SK-N-MC (cell line): Measurements from ENCODE around the gene CTNNBIP1.

ENCODE experiments used
- DNase-seq: peaks from one replicate; pipeline ENCODE4 v3.0.0-alpha.2; 2011; ENCODE audit warnings: low read depth, low spot score
- H3K27ac ChIP-seq: fragments of 200-600 bp; sonication (generic); 2 replicates; pipeline ENCODE4 v1.5.1; 2016; ENCODE audit warnings: mixed run types
- H3K36me3 ChIP-seq: fragments of 200-600 bp; sonication (generic); 2 replicates; pipeline ENCODE4 v1.6.1; 2017; ENCODE audit warnings: antibody characterized with exemption, low read length, mixed read lengths; ENCODE audit not compliant: insufficient read depth
- H3K4me3 ChIP-seq: fragments of 200-600 bp; sonication (generic); 2 replicates; pipeline ENCODE4 v1.5.1; 2016
- H3K9ac ChIP-seq: fragments of 200-600 bp; sonication (generic); 2 replicates; pipeline ENCODE4 v1.8.0; 2017; ENCODE audit warnings: mixed run types, mixed read lengths; ENCODE audit not compliant: insufficient read length
- H3K9me3 ChIP-seq: fragments of 200-600 bp; sonication (generic); 2 replicates; pipeline ENCODE4 v1.6.1; 2017; ENCODE audit warnings: low read depth, mild to moderate bottlenecking, antibody characterized with exemption, low read length, moderate library complexity, mixed read lengths
- EZH2 ChIP-seq: fragments of 200-600 bp; sonication (generic); IDR thresholded peaks from one replicate; pipeline ENCODE4 v1.6.1; 2017; ENCODE audit warnings: antibody characterized with exemption
- FOXP2 ChIP-seq: optimal IDR thresholded peaks from 2 replicates; pipeline ENCODE3; 2011; ENCODE audit warnings: mild to moderate bottlenecking, moderate library complexity; ENCODE audit not compliant: insufficient read depth; ENCODE audit errors: extremely low read length, control extremely low read depth
- POLR2AphosphoS5 ChIP-seq: IDR thresholded peaks from 2 replicates; pipeline ENCODE4 v1.6.1; 2012; ENCODE audit warnings: mild to moderate bottlenecking, low read depth, low read length, borderline replicate concordance

The CTNNBIP1 gene

DNA sequence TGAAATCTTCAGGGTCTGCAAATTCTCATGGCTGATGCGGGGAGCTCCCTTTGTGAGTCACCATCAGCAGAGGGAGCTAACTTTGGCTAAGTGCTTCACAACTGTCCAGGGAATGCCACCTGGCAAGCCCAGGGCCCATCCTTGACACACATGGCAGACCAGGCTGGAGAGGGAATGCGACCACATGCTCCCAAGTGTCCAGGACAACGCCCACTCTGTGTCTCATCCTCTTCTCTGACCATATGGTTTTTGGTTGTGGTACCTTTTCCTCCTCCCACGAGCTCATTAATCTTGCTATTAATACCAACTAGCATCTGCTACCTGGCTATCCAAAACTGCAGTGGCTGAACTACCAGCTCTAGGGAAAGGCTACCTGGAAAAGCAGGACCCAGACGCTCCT, 49.2 kb downstream of the CTNNBIP1 start:
- Histone ChIP-seq H3K36me3 (no peaks in the 10 kb centered on the region), H3K27ac (no peak overlapping the region), H3K4me3 (no peak overlapping the region), H3K9ac (no peak overlapping the region), H3K9me3 (no peaks in the 10 kb centered on the region)
- TF ChIP-seq FOXP2 (no peak), EZH2 (no peak), POLR2AphosphoS5 (no peak)
- no peak for DNase-seq

DNA sequence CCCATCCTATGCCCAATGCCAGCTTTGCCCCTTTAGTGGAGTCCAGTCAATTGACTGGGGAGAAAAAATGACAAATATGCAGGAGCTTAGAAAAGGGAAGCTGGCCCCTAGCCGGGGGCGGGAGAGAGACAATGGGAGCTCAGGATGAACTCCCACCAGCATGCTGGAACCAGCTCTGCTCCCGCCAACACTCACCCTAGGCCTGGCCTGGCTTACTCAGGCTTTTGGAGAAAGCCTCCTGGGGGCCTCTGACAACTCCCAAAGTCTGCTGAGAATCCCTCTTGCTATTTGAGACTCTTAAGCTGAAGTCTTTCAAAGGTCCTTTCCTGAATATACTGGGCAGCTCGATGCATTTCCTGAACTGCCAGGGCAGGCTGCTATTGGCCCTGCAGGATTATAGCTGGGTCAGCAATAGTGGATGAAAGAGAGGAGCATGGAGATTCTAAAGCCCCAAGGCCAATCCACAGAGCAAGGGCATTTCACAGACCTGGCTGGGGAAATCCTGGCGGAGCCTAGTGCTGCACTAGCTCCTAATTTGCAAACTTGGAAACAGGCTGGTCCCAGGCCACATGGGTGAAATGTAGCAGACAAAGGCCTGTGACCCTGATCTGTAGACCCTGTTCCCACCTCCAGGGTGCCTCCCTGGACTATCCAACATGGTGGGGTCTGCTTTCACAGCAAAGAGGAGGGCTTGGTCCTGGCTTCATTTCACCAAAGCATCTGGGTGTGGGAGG, 50.6 kb downstream of the CTNNBIP1 start:
- TF ChIP-seq POLR2AphosphoS5, result no peak
- TF ChIP-seq FOXP2, result no peak
- no peak for TF ChIP-seq EZH2
- no peak for DNase-seq
- Histone ChIP-seq H3K36me3 (no peaks in the 10 kb centered on the region), H3K27ac (no peak overlapping the region), H3K9me3 (no peaks in the 10 kb centered on the region), H3K4me3 (no peak overlapping the region), H3K9ac (no peak overlapping the region)

DNA sequence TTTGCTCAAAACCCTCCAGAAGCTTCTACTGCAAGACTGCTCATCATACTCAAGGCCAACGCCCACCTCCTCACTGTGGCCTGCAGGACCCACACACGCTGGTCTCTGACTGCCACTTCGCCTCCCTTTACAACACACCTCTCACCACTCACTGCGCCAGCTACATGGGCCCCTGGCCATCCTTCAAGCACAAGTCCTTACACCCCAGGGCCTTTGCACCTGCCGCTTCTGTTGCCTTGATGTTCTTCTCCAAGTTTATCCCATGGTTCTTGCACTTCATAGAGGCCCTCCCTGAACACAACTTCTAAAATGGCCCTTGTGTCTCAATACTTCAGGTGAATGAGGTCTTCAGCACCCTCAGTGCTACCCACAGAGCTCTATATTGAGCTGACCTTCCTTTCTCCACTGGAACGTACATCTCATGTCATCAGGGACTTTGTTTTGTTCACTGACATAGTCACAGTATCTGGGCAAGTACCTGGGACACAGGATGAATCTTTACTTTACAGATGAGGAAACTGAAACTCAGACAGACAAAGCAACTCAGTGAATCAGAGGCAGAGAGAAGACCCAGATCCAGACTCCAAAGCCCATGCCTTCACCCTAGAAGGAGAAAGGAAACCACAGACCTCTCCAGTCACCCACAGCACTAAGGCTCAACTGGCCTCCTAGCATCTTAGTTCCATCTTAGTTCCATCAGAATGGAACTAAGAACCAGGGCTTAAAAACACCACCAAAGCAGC, 51.6 kb downstream of the CTNNBIP1 start:
- H3K4me3 ChIP-seq, result no peak overlapping the region
- H3K36me3 ChIP-seq, result no peaks in the 10 kb centered on the region
- TF ChIP-seq FOXP2, result no peak
- TF ChIP-seq POLR2AphosphoS5, result no peak
- no peak for TF ChIP-seq EZH2
- no peak overlapping the region for H3K9ac ChIP-seq
- no peak overlapping the region for H3K27ac ChIP-seq
- DNase-seq, result no peak
- no peaks in the 10 kb centered on the region for H3K9me3 ChIP-seq

DNA sequence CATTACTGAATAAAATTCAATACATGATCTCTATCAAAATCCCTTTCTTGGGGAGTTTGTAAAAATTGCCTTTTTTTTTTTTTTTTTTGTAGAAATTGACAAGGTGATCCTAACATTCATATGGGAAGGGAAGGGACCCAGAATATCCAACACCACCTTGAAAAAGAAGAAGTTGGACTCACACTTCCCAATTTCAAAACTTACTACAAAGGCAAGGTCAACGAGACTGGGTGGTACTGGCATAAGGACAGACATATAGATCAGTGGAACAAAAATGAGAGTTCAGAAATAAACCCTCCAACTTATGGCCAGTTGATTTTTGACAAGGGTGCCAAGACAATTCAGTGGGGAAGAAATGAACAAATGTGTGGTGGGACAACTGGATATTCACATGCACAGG, 54.9 kb downstream of the CTNNBIP1 start:
- no peaks in the 10 kb centered on the region for H3K36me3 ChIP-seq
- DNase-seq, result no peak
- no peaks in the 10 kb centered on the region for H3K9me3 ChIP-seq
- TF ChIP-seq FOXP2 (no peak), POLR2AphosphoS5 (no peak), EZH2 (no peak)
- no peak overlapping the region for H3K4me3 ChIP-seq
- no peak overlapping the region for H3K27ac ChIP-seq
- no peak overlapping the region for H3K9ac ChIP-seq

DNA sequence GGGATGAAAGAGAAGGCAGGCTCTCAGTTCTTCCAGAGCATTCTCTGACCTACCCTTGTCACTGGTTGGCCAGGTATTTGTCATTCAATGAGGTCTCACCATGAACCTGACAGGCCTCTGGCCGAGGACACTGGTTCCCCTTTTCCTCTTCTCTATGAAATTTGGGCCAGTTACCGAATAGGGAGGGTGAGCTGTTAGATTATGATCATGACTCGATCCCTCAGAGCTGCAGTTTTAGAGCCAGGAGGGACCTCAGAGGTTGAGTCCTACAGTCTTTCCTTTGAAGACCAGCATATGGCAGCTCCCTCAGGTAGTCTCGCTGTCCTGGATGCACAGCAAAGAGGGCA, 56.8 kb downstream of the CTNNBIP1 start:
- no peaks in the 10 kb centered on the region for H3K36me3 ChIP-seq
- TF ChIP-seq FOXP2 (no peak), POLR2AphosphoS5 (no peak), EZH2 (no peak)
- no peak for DNase-seq
- H3K27ac ChIP-seq, result no peak overlapping the region
- H3K4me3 ChIP-seq, result no peak overlapping the region
- H3K9me3 ChIP-seq, result no peaks in the 10 kb centered on the region
- H3K9ac ChIP-seq, result no peak overlapping the region

DNA sequence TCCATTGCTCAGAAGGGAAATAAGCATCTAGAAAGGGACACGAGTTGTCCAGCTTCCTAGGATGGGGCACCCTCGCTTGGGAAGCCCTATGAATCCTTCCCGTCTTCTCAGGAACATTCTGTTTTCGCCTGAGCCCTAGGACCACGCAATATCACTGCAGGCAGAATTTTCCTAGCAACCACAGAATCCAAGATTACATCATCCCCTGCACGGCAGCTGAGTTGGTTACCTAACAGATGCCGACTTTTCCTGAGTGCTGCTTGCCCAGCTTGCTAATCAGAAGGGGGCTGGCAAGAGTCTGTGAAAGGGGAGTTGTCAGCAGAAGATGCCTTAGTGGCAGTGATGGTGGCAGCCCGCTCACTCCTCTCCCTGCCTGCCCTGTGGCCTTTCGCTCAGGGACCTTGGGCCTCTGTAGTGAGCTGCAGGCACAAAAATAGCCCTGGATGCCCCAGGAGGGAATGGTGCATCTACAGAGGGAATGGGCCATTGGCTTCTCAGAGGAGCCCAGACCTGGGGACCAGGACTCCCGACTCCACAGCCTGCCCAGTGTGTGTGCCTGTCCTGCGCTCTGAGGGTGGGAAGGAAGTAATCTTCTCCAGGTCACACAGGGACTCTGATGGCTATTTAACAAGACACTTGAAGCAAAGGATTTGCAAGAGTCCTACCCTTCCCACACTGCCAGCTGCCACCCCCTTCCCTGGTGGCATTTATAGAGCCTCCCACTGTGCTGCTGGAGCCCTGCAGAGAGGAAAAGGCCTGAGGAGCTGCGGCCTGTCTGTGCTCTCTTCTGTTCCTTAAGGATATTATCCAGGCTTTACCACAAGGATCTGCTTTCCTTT, 57.4 kb downstream of the CTNNBIP1 start:
- no peak overlapping the region for H3K27ac ChIP-seq
- H3K36me3 ChIP-seq, result no peaks in the 10 kb centered on the region
- no peak for TF ChIP-seq EZH2
- no peak for TF ChIP-seq POLR2AphosphoS5
- no peak for TF ChIP-seq FOXP2
- peak overlapping the region; percentile 47; the same call in 1 of the 2 replicates for H3K4me3 ChIP-seq
- peak; percentile 73 for DNase-seq
- H3K9ac ChIP-seq, result no peak overlapping the region
- no peaks in the 10 kb centered on the region for H3K9me3 ChIP-seq

DNA sequence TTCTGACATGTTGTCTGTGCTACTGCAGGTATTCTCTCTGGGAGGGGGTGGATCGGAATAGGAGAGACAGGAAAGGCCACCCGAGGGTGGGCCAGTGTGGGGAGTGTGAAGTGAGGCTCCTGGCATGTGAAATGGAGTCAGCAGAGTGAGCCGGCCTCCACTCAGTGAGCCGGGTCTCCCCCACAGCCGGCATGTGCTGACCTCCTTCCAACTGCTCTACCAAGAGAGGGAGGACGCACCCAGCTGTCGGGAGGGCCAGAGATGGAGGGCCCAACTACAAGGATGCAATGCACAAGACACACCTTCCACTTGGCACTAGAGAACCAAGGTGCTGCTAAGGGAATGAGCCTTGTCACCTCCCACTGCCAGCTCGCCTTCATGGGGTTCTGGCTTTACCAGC, 58.1 kb downstream of the CTNNBIP1 start:
- DNase-seq, result no peak
- TF ChIP-seq EZH2, result no peak
- no peak for TF ChIP-seq POLR2AphosphoS5
- no peak for TF ChIP-seq FOXP2
- Histone ChIP-seq H3K9me3 (no peaks in the 10 kb centered on the region), H3K27ac (no peak overlapping the region), H3K4me3 (peak overlapping the region; percentile 47; the same call in 1 of the 2 replicates), H3K9ac (no peak overlapping the region), H3K36me3 (no peaks in the 10 kb centered on the region)

DNA sequence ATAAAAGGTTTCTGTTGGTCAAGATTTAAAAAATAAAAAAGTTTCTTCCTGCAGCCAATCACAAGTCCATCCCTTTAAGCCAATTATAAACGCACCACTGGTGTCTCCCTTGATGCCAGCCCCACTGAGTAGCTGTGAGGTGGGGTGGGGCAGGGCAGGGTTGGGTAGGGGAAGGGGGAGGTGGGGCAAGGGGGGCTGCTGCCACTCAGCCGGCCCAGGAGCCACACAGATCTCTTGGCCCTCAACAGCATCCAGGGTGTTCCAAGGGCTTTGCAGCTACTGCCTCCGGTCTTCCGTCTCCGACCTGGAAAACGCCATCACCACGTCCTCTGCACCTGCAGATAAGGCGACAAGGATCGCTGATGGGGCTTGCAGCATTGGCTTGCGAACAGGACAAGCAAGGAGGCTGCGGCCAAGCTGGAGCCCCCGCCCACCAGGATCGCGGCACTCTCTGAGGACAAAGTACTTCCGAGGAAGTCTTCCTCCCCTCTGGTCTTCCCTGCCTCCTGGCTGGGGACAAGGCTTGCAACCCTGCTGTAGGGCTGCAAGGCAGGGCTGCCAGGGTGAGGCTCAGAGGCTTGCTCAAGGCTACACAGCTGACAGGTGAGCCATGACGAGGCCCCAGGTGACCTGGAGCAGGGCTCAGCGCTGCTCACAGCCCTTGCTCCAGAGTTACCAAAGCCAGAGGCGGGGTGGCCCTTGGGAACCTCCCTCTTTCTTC, 59.5 kb downstream of the CTNNBIP1 start:
- no peaks in the 10 kb centered on the region for H3K36me3 ChIP-seq
- DNase-seq, result no peak
- no peak overlapping the region for H3K9ac ChIP-seq
- no peaks in the 10 kb centered on the region for H3K9me3 ChIP-seq
- TF ChIP-seq FOXP2 (no peak), POLR2AphosphoS5 (no peak), EZH2 (no peak)
- no peak overlapping the region for H3K4me3 ChIP-seq
- H3K27ac ChIP-seq, result no peak overlapping the region
